RWPE2 (cell line): Measurements from ENCODE around the gene POLR3G.

ENCODE experiments used
- ATAC-seq: fragments of 200-7000 bp; cut with Tn5 transposase; 3 replicates; pipeline ENCODE4 v1.9.1; 2021; ENCODE audit warnings: low read depth
- DNase-seq: peaks from one replicate; pipeline ENCODE4 v3.0.0-alpha.2; 2020; ENCODE audit warnings: low spot score
- H3K27ac ChIP-seq: fragments of 450-650 bp; 2 replicates; pipeline ENCODE4 v1.5.1; 2017; ENCODE audit warnings: mild to moderate bottlenecking; ENCODE audit not compliant: poor library complexity, severe bottlenecking
- H3K27me3 ChIP-seq: fragments of 250-450 bp; sonication (Bioruptor Pico); 2 replicates; pipeline ENCODE4 v1.5.1; 2021; ENCODE audit warnings: mild to moderate bottlenecking, moderate library complexity; ENCODE audit not compliant: insufficient read depth, poor library complexity, severe bottlenecking
- H3K36me3 ChIP-seq: fragments of 250-450 bp; sonication (Bioruptor Pico); 2 replicates; pipeline ENCODE4 v1.5.1; 2020; ENCODE audit warnings: low read depth, mild to moderate bottlenecking, moderate library complexity
- H3K4me1 ChIP-seq: fragments of 250-450 bp; sonication (Bioruptor Pico); 2 replicates; pipeline ENCODE4 v1.5.1; 2021; ENCODE audit warnings: mild to moderate bottlenecking, moderate library complexity; ENCODE audit not compliant: insufficient read depth, poor library complexity, severe bottlenecking
- H3K4me3 ChIP-seq: fragments of 250-450 bp; sonication (Bioruptor Pico); 2 replicates; pipeline ENCODE4 v1.5.1; 2021; ENCODE audit warnings: mild to moderate bottlenecking, moderate library complexity; ENCODE audit not compliant: severe bottlenecking
- H3K9me3 ChIP-seq: fragments of 250-450 bp; sonication (Bioruptor Pico); 2 replicates; pipeline ENCODE4 v1.5.1; 2021; ENCODE audit warnings: mild to moderate bottlenecking, moderate library complexity; ENCODE audit not compliant: severe bottlenecking
- TF ChIP-seq, protein P1 (sequence below): fragments of 450-650 bp; IDR thresholded peaks from one replicate; pipeline ENCODE4 v1.5.1; 2017; ENCODE audit warnings: mild to moderate bottlenecking, moderate library complexity; ENCODE audit not compliant: poor library complexity, severe bottlenecking

Gene POLR3G

DNA sequence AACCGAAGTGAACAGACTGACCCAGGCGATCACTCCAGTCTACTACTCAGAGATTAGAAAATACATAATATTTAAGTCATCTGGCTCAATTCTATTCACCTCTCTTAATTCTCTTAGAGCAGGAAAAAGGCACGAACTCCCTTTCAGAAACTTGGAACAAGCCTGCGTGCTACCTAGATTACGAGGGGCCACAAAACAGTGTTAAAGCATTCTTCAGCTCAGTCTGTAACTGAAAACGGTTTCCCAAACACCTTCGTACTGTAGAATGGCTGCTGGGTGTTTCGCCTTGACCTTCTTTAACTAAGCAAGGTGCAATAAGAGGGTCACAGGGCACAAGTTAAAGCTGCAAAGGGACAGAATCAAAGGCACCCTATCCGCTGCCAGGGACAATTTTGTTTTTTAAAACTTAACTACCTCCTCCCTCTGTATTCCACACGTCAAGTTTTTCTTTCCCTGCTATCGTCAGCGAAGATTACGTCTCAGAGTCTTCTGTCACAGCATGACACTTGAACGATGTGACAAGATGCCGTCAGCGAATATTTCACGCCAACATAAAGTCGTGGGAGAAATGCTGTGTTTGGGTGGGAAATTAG is 54.0 kb downstream of the POLR3G start:
- ATAC-seq, result no peak
- Histone ChIP-seq H3K4me3 (peak overlapping the region; percentile 72), H3K27ac (peak overlapping the region; percentile 57), H3K27me3 (no peaks in the 10 kb centered on the region), H3K4me1 (peaks cover 12% of the 10 kb centered on the region), H3K36me3 (peaks cover 36% of the 10 kb centered on the region), H3K9me3 (no peaks in the 10 kb centered on the region)
- DNase-seq, result no peak
- TF ChIP-seq, protein P1, sequence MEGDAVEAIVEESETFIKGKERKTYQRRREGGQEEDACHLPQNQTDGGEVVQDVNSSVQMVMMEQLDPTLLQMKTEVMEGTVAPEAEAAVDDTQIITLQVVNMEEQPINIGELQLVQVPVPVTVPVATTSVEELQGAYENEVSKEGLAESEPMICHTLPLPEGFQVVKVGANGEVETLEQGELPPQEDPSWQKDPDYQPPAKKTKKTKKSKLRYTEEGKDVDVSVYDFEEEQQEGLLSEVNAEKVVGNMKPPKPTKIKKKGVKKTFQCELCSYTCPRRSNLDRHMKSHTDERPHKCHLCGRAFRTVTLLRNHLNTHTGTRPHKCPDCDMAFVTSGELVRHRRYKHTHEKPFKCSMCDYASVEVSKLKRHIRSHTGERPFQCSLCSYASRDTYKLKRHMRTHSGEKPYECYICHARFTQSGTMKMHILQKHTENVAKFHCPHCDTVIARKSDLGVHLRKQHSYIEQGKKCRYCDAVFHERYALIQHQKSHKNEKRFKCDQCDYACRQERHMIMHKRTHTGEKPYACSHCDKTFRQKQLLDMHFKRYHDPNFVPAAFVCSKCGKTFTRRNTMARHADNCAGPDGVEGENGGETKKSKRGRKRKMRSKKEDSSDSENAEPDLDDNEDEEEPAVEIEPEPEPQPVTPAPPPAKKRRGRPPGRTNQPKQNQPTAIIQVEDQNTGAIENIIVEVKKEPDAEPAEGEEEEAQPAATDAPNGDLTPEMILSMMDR, result no peak

DNA sequence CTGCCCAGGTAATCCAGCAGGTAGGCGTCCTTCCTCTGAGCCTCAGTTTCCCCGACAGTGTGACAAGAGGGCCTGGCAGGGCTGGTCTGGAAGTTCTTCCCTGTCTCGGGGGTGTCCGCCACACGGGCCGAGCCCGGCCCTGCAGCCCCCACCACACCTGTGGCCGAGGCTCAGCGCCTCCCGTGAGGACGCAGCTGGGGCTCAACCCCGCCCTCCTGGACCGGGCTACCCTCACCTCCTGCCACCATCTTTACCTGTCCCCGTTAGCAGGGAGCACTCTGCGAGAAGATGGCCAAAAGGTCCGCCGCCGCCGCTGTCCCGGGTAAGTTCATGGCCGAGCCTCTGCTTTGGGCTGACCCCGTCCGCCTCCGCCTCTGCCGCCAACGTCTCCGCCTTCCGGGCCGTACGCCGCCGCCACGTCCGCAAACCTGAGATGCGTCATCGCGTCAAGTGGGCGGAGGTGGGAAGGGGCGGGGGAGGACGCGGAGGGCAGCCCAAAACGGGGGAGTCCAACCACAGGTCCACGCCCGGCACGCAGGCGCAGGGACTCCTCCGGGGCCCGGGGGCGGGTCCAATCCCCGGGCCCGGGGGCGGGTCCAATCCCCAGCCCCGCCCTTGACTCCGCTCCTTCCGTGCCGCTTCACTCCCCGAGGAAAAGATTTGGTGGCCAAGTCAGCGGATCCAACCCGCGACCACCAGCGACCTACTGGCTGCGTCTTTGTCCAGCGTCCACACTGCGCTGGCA is 54.7 kb downstream of the POLR3G start, which contains the start of gene LYSMD3:
Gene LYSMD3, minus strand, starts transcription at position 391 of the 745 bp plus-strand sequence. CDS start 4,295 bp downstream, outside the sequence.
- Histone ChIP-seq H3K4me1 (peaks cover 12% of the 10 kb centered on the region), H3K27ac (peak within 1 kb of the TSS; percentile 57)
- ATAC-seq, result peak; percentile 87

DNA sequence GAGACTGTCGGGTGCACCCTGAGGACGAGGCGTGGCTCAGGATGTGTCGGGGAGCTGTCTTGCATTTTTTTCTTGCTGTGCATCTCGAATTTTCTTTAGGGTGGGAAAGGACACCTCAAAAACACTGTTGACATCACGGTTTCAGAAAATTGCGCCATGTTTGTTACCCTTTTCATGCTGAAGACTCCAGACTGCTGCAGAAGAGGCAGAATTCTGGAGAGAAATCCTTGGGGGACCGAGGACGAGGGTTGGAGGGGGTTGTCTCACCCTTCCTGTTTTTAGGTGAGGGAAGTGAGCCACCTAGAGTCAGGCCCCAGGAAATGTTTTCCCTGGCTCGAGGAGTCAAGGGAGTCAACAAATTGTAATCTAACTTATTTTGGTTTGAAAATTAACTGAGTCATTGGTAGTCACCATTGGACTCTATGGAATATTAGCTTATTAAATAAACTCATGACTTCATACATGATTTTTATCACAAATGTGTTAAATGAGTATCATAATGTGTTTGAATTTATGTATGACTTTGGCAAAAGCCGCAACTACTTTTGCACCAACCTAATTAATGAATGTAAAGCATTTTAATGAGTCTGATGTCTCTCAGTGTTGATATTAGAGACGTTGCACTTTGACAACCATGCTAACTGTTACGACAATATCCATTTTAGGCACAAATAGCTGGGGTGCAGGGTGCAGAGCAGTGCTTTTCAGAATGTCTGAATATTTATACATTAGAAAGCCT is 55.4 kb downstream of the POLR3G start:
- peaks cover 12% of the 10 kb centered on the region for H3K4me1 ChIP-seq
- no peaks in the 10 kb centered on the region for H3K27me3 ChIP-seq
- H3K27ac ChIP-seq, result peak overlapping the region; percentile 57
- peak overlapping the region; percentile 72 for H3K4me3 ChIP-seq
- no peaks in the 10 kb centered on the region for H3K9me3 ChIP-seq
- peak; percentile 61 for ATAC-seq
- peak; percentile 66 for DNase-seq
- peaks cover 22% of the 10 kb centered on the region for H3K36me3 ChIP-seq
- TF ChIP-seq, protein P1, result peak; percentile 98

More for the DNA sequence above, 54.7 kb downstream of the POLR3G start, which contains the start of gene LYSMD3:
- peak; percentile 99 for DNase-seq
- no peaks in the 10 kb centered on the region for H3K27me3 ChIP-seq
- TF ChIP-seq, protein P1, result no peak
- peaks cover 29% of the 10 kb centered on the region for H3K36me3 ChIP-seq
- H3K4me3 ChIP-seq, result peak within 1 kb of the TSS; percentile 72
- H3K9me3 ChIP-seq, result no peaks in the 10 kb centered on the region

DNA sequence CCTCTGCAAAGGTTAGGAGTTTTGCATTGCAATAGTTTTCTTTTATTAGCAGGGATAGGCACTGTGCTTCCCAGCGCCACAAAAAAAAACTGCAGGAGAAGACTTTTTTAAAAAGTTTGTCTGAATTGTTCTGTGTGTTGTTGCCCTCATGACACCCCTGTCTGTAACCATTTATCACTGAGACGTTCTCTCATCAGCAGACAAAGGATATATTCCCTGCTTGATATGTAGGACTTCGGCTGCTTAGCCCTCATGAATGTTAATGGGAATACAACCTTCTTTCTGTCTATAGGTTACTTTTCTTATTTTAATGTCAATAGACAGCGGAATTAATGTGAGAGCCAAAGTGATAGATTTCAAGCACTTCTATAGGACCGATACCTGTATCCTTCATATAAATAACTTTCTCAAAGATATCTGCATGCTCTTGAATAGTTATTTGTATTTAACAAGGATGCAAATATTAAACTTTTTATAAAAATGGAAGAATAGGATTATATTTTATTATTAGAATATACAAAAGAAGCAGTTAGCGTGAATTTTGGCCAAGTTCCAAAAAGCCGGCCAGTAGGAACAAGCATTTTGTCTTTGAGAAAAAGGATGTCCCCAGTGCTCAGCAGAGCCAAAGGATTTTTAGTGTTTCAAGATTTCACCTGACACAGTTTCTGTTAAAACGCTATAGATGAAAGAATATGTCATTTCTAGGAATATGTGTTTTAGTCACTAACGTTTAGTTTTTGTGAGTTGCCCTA is 56.2 kb downstream of the POLR3G start:
- TF ChIP-seq, protein P1, result no peak
- ATAC-seq, result no peak
- no peaks in the 10 kb centered on the region for H3K9me3 ChIP-seq
- no peak overlapping the region for H3K4me3 ChIP-seq
- DNase-seq, result no peak
- peaks cover 12% of the 10 kb centered on the region for H3K4me1 ChIP-seq
- peaks cover 14% of the 10 kb centered on the region for H3K36me3 ChIP-seq
- no peaks in the 10 kb centered on the region for H3K27me3 ChIP-seq
- no peak overlapping the region for H3K27ac ChIP-seq
